GM19395 (cell line): ENCODE data around the gene MYH2.

Experiments
- ATAC-seq: cut with Tn5 transposase; IDR thresholded peaks from one replicate; pipeline ENCODE4 v1.9.1; 2021; ENCODE audit warnings: mild to moderate bottlenecking, moderate library complexity; ENCODE audit not compliant: unreplicated experiment

The MYH2 gene

GRCh38 chr17:10516638-10517037, 32.8 kb downstream of the MYH2 start:
- no peak for ATAC-seq

GRCh38 chr17:10516065-10516464, 33.4 kb downstream of the MYH2 start:
- no peak for ATAC-seq

- ATAC-seq, result no peak
These were observed 36.0 kb downstream of the MYH2 start for GRCh38 chr17:10513299-10514067.

GRCh38 chr17:10512856-10513255, 36.6 kb downstream of the MYH2 start:
- ATAC-seq, result no peak

- no peak for ATAC-seq
These were observed 49.5 kb downstream of the MYH2 start for GRCh38 chr17:10499950-10500349.

GRCh38 chr17:10492004-10492403, 57.5 kb downstream of the MYH2 start:
- no peak for ATAC-seq

GRCh38 chr17:10482252-10482651, 67.2 kb downstream of the MYH2 start:
- ATAC-seq, result no peak

GRCh38 chr17:10477701-10478100, 71.8 kb downstream of the MYH2 start:
- ATAC-seq, result no peak

- ATAC-seq, result no peak
These were observed 74.9 kb downstream of the MYH2 start for GRCh38 chr17:10474536-10474935.

GRCh38 chr17:10471858-10472257, 77.6 kb downstream of the MYH2 start:
- ATAC-seq, result no peak
